SK-N-SH (cell line): ENCODE measurements around the gene FIGNL1. TPM values are rescaled to one million over a fixed set of nuclear protein-coding genes. Genes with fewer than 3 reads are reported as not detected.

ENCODE experiments used
- CTCF ChIA-PET: fragments of 300-600, 350-600 bp; formaldehyde crosslinking; extraction: SDS; loops from one replicate; lab custom pipeline; 2021; lab: Yijun Ruan, JAX
- POLR2A ChIA-PET: fragments of 350-600 bp; sonication (Branson Sonifier 250); formaldehyde crosslinking; extraction: SDS; loops from one replicate; lab custom pipeline; 2020; ENCODE audit warnings: antibody characterized with exemption, inconsistent platforms; lab: Yijun Ruan, JAX
- DNase-seq: peaks from one replicate; pipeline ENCODE4 v3.0.0; 2012
- H2AFZ ChIP-seq: fragments of 200-600 bp; sonication (generic); 2 replicates; pipeline ENCODE4 v1.8.1; 2016; ENCODE audit warnings: antibody characterized with exemption, mild to moderate bottlenecking, low read depth
- H3F3A ChIP-seq: fragments of 200-600 bp; sonication (generic); replicated peaks from 2 replicates; pipeline ENCODE3; 2016; ENCODE audit warnings: antibody characterized with exemption, mild to moderate bottlenecking; ENCODE audit not compliant: insufficient read depth
- H3K27ac ChIP-seq, 2 experiments: fragments of 200-500 bp in 1 of 2; fragments of 200-600 bp in 1 of 2; sonication (Bioruptor generic) in 1 of 2; sonication (generic), shearing (Covaris generic) in 1 of 2; 2 replicates each; pipeline versions ENCODE4 v1.5.1 to v1.6.1; 2014 to 2016; ENCODE audit warnings: low read depth in 2 of 2, inconsistent platforms in 1 of 2, low read length in 1 of 2, mild to moderate bottlenecking in 1 of 2, mixed read lengths in 1 of 2
- H3K27me3 ChIP-seq: fragments of 200-600 bp; sonication (generic), shearing (Covaris generic); 2 replicates; pipeline ENCODE4 v1.6.1; 2016; ENCODE audit warnings: mixed run types; ENCODE audit not compliant: insufficient read depth
- H3K36me3 ChIP-seq, 2 experiments: fragments of 200-500 bp in 1 of 2; fragments of 200-600 bp in 1 of 2; sonication (Bioruptor generic) in 1 of 2; sonication (generic) in 1 of 2; replicated peaks in 1 of 2; 2 replicates each; pipeline versions ENCODE3 to v1.5.1; 2014 to 2016; ENCODE audit warnings: low read length in 1 of 2, mild to moderate bottlenecking in 1 of 2; ENCODE audit not compliant: insufficient read depth in 2 of 2, control insufficient read depth in 1 of 2
- H3K4me1 ChIP-seq, 2 experiments: fragments of 200-500 bp in 1 of 2; fragments of 200-600 bp in 1 of 2; sonication (Bioruptor generic) in 1 of 2; sonication (generic), shearing (Covaris generic) in 1 of 2; 2 replicates each; pipeline versions ENCODE4 v1.5.1 to v1.6.1; 2014 to 2016; ENCODE audit warnings: low read depth in 1 of 2, low read length in 1 of 2, mixed run types in 1 of 2; ENCODE audit not compliant: insufficient read depth in 2 of 2, control insufficient read depth in 1 of 2
- H3K4me2 ChIP-seq: fragments of 200-600 bp; sonication (generic), shearing (Covaris generic); 2 replicates; pipeline ENCODE4 v1.6.1; 2017; ENCODE audit warnings: mixed run types
- H3K4me3 ChIP-seq, 2 experiments: fragments of 200-500 bp in 1 of 2; fragments of 200-600 bp in 1 of 2; sonication (Bioruptor generic) in 1 of 2; sonication (generic), shearing (Covaris generic) in 1 of 2; 2 replicates each; pipeline versions ENCODE4 v1.5.1 to v1.8.1; 2014 to 2016; ENCODE audit warnings: low read depth in 2 of 2, inconsistent platforms in 1 of 2, low read length in 1 of 2, mild to moderate bottlenecking in 1 of 2, mixed read lengths in 1 of 2, moderate library complexity in 1 of 2
- H3K79me2 ChIP-seq: fragments of 200-600 bp; sonication (generic); 2 replicates; pipeline ENCODE4 v1.8.1; 2017; ENCODE audit warnings: mild to moderate bottlenecking; ENCODE audit not compliant: insufficient read depth
- H3K9ac ChIP-seq: fragments of 200-600 bp; sonication (generic); 2 replicates; pipeline ENCODE4 v1.6.1; 2017; ENCODE audit warnings: mixed run types
- H3K9me2 ChIP-seq: fragments of 200-600 bp; sonication (generic); 2 replicates; pipeline ENCODE4 v1.6.1; 2017; ENCODE audit warnings: mixed run types
- H3K9me3 ChIP-seq: fragments of 200-600 bp; sonication (generic); 2 replicates; pipeline ENCODE4 v1.6.1; 2017; ENCODE audit warnings: mixed run types, mild to moderate bottlenecking, moderate library complexity
- H4K20me1 ChIP-seq: fragments of 200-600 bp; sonication (generic); 2 replicates; pipeline ENCODE4 v1.6.1; 2017; ENCODE audit warnings: mild to moderate bottlenecking, mixed run types; ENCODE audit not compliant: insufficient read depth
- CHD2 ChIP-seq: fragments of 150-350 bp; IDR thresholded peaks from 2 replicates; pipeline ENCODE4 v1.6.1; 2018; ENCODE audit warnings: low read length; ENCODE audit not compliant: partially characterized antibody
- EP300 ChIP-seq, 2 experiments: IDR thresholded peaks; 2 replicates each; pipeline versions ENCODE4 v1.4.0 to v1.6.1; 2012; ENCODE audit warnings: borderline replicate concordance in 1 of 2, low read depth in 1 of 2, low read length in 1 of 2
- EZH2phosphoT487 ChIP-seq: fragments of 200-600 bp; sonication (generic); IDR thresholded peaks from 2 replicates; pipeline ENCODE4 v1.6.1; 2017; ENCODE audit warnings: low read depth, mixed run types, mild to moderate bottlenecking, antibody characterized with exemption, moderate library complexity, borderline replicate concordance
- FOXJ3 ChIP-seq: sonication (generic); formaldehyde crosslinking; IDR thresholded peaks from 2 replicates; pipeline ENCODE4 v1.5.1; 2020; ENCODE audit warnings: mild to moderate bottlenecking, missing genetic modification reagents
- FOXM1 ChIP-seq: IDR thresholded peaks from 2 replicates; pipeline ENCODE4 v1.4.0; 2012; ENCODE audit warnings: low read depth, mild to moderate bottlenecking
- GABPA ChIP-seq: IDR thresholded peaks from 2 replicates; pipeline ENCODE4 v1.4.0; 2012; ENCODE audit warnings: low read depth, mild to moderate bottlenecking
- JUND ChIP-seq: IDR thresholded peaks from 2 replicates; pipeline ENCODE4 v1.4.0; 2012
- MXI1 ChIP-seq: IDR thresholded peaks from 2 replicates; pipeline ENCODE4 v1.6.1; 2012; ENCODE audit warnings: mild to moderate bottlenecking, low read depth, low read length, improper control_type of control experiment
- NFIC ChIP-seq: IDR thresholded peaks from 2 replicates; pipeline ENCODE4 v1.4.0; 2012; ENCODE audit warnings: borderline replicate concordance
- NRF1 ChIP-seq: IDR thresholded peaks from 2 replicates; pipeline ENCODE4 v1.6.1; 2012; ENCODE audit warnings: low read depth, mild to moderate bottlenecking, low read length
- POLR2AphosphoS5 ChIP-seq: IDR thresholded peaks from 2 replicates; pipeline ENCODE4 v1.6.1; 2012; ENCODE audit warnings: low read depth, low read length
- RCOR1 ChIP-seq: fragments of 150-350 bp; IDR thresholded peaks from 2 replicates; pipeline ENCODE4 v1.6.1; 2017; ENCODE audit warnings: antibody characterized with exemption, low read length
- RFX5 ChIP-seq: IDR thresholded peaks from 2 replicates; pipeline ENCODE4 v1.6.1; 2012; ENCODE audit warnings: mild to moderate bottlenecking, improper control_type of control experiment, low read length
- SIN3A ChIP-seq: IDR thresholded peaks from 2 replicates; pipeline ENCODE4 v1.6.1; 2012; ENCODE audit warnings: low read depth, mild to moderate bottlenecking, low read length, moderate library complexity, borderline replicate concordance
- SMC3 ChIP-seq: IDR thresholded peaks from 2 replicates; pipeline ENCODE4 v1.6.1; 2012; ENCODE audit warnings: low read depth, low read length, improper control_type of control experiment
- TEAD4 ChIP-seq: IDR thresholded peaks from 2 replicates; pipeline ENCODE4 v1.4.0; 2012; ENCODE audit warnings: mild to moderate bottlenecking, borderline replicate concordance; ENCODE audit not compliant: insufficient read depth
- WGBS: methylation state at CpG from one replicate; pipeline ENCODE4 v1.1.6; 2017; ENCODE audit warnings: low lambda C conversion rate; 5-methylcytosine and 5-hydroxymethylcytosine counted together
- polyA plus RNA-seq, 3 experiments: library from polyadenylated mRNA; depleted of rRNA; stranded (reverse); fragments of >200 nt; gene quantifications; 2 replicates each; pipeline ENCODE4 v1.2.3, GENCODE V29; 2012
- TF ChIP-seq, protein P1 (sequence below): IDR thresholded peaks from 2 replicates; pipeline ENCODE4; 2012
- TF ChIP-seq, protein P2 (sequence below): IDR thresholded peaks from 2 replicates; pipeline ENCODE4 v1.6.1; 2012; ENCODE audit warnings: mild to moderate bottlenecking, low read depth, low read length, moderate library complexity

FIGNL1 gene
- polyA plus RNA-seq, 1 of the 3 experiments (the other 2 are of a cell fraction) = 6.7 TPM

DNA sequence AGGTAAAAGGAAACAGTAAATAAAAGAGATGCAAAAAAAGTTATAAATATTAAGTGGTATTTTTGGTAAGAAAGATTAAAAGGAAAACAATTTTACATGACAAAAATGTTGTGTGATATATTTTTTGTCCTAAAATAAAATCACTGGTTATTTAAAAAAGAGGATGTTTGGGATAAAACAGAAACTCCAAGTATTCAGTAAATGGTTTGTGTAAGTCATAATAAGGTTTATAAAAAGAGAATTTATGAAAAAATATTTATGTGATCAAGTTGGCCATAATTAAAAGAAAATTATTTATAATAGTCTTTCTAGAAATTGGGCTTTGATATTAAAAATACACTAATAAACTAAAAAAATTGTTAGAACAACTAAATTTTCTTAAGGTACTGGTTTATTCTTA is 38.2 kb upstream of the FIGNL1 start:
- Histone ChIP-seq H3F3A (no peaks in the 10 kb centered on the region), H3K4me1 (peaks cover 0 to 16% of the 10 kb centered on the region in 2 experiments; a peak in 2 of 4 replicates), H3K4me2 (no peak overlapping the region), H3K9me3 (no peaks in the 10 kb centered on the region; the same call in 1 of the 2 replicates), H3K27me3 (no peaks in the 10 kb centered on the region), H3K36me3 (peaks cover 0 to 39% of the 10 kb centered on the region in 2 experiments), H3K27ac (no peak overlapping the region), H3K9me2 (no peaks in the 10 kb centered on the region), H3K9ac (no peak overlapping the region), H3K4me3 (no peak overlapping the region), H2AFZ (no peak overlapping the region), H3K79me2 (no peaks in the 10 kb centered on the region), H4K20me1 (no peaks in the 10 kb centered on the region)
- POLR2A ChIA-PET = no interaction called here
- TF ChIP-seq JUND (no peak), RFX5 (no peak), FOXM1 (no peak)
- CTCF ChIA-PET = interaction anchor here (1.9 to 4.8 kb wide), 2 partner anchors 19 to 20 kb away, joined by 5 to 31 read pairs; no protein-coding TSS in a partner anchor
- no peak for DNase-seq

DNA sequence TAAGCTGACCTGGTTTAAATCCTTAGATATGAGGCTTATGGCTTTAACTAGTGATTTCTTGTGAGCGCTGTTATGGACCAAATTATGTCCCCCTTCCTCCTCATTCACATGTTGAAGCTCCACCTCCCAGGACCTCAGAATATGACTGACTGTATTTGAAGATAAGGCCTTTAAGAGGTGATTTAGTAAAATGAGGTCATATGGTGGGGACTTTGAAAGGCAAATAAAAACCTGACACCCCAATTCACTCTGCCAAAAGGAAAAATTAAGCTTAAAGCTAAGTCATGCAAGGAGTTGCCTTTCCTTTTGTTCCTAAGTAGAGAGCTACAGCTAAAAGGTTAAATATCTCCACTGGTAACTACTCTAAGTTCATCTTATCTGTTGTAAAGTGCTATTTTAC is 36.4 kb upstream of the FIGNL1 start:
- H3K4me1 ChIP-seq = peaks cover 0 to 11% of the 10 kb centered on the region in 2 experiments; a peak in 2 of 4 replicates
- CTCF ChIA-PET = interaction anchor here (1.0 to 4.8 kb wide), 8 partner anchors 11 to 193 kb away, joined by 3 to 31 read pairs (median 6); no protein-coding TSS in a partner anchor
- H3K27ac ChIP-seq = peak overlapping the region in 1 of 2 experiments; percentile 67; a peak in 2 of 4 replicates
- WGBS = 52% methylated on average over 1 of the region's 1 CpG
- no peaks in the 10 kb centered on the region for H3K79me2 ChIP-seq
- H3K4me3 ChIP-seq = no peak overlapping the region
- H2AFZ ChIP-seq = no peak overlapping the region
- POLR2A ChIA-PET = interaction anchor here (1.2 to 1.8 kb wide), 3 partner anchors 10 to 74 kb away, joined by 4 to 6 read pairs (median 5); no protein-coding TSS in a partner anchor
- no peaks in the 10 kb centered on the region for H3F3A ChIP-seq
- no peaks in the 10 kb centered on the region; the same call in 1 of the 2 replicates for H3K9me3 ChIP-seq
- peaks cover 0 to 37% of the 10 kb centered on the region in 2 experiments for H3K36me3 ChIP-seq
- H3K9ac ChIP-seq = no peak overlapping the region
- no peak overlapping the region for H3K4me2 ChIP-seq
- no peaks in the 10 kb centered on the region for H3K27me3 ChIP-seq
- DNase-seq = no peak
- no peaks in the 10 kb centered on the region for H3K9me2 ChIP-seq
- TF ChIP-seq EZH2phosphoT487 (no peak), FOXM1 (no peak), GABPA (no peak), POLR2AphosphoS5 (no peak), NFIC (no peak), MXI1 (no peak), SIN3A (no peak), RCOR1 (no peak), EP300 (IDR thresholded peaks at IDR 0.05; ENCODE audit: borderline replicate concordance in 1 of 2, low read depth in 1 of 2, low read length in 1 of 2) (no peak), CHD2 (no peak), FOXJ3 (no peak), TEAD4 (no peak), SMC3 (no peak), NRF1 (no peak), JUND (no peak)
- TF ChIP-seq, protein P1, sequence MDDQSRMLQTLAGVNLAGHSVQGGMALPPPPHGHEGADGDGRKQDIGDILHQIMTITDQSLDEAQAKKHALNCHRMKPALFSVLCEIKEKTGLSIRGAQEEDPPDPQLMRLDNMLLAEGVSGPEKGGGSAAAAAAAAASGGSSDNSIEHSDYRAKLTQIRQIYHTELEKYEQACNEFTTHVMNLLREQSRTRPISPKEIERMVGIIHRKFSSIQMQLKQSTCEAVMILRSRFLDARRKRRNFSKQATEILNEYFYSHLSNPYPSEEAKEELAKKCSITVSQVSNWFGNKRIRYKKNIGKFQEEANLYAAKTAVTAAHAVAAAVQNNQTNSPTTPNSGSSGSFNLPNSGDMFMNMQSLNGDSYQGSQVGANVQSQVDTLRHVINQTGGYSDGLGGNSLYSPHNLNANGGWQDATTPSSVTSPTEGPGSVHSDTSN = no peak
- TF ChIP-seq, protein P2, sequence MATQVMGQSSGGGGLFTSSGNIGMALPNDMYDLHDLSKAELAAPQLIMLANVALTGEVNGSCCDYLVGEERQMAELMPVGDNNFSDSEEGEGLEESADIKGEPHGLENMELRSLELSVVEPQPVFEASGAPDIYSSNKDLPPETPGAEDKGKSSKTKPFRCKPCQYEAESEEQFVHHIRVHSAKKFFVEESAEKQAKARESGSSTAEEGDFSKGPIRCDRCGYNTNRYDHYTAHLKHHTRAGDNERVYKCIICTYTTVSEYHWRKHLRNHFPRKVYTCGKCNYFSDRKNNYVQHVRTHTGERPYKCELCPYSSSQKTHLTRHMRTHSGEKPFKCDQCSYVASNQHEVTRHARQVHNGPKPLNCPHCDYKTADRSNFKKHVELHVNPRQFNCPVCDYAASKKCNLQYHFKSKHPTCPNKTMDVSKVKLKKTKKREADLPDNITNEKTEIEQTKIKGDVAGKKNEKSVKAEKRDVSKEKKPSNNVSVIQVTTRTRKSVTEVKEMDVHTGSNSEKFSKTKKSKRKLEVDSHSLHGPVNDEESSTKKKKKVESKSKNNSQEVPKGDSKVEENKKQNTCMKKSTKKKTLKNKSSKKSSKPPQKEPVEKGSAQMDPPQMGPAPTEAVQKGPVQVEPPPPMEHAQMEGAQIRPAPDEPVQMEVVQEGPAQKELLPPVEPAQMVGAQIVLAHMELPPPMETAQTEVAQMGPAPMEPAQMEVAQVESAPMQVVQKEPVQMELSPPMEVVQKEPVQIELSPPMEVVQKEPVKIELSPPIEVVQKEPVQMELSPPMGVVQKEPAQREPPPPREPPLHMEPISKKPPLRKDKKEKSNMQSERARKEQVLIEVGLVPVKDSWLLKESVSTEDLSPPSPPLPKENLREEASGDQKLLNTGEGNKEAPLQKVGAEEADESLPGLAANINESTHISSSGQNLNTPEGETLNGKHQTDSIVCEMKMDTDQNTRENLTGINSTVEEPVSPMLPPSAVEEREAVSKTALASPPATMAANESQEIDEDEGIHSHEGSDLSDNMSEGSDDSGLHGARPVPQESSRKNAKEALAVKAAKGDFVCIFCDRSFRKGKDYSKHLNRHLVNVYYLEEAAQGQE = no peak
- no peaks in the 10 kb centered on the region for H4K20me1 ChIP-seq
